UCSD-AML1 (cell line): ENCODE measurements around the gene PRSS2.

Experiments
- DNase-seq: peaks from one replicate; lab custom pipeline; 2025; ENCODE audit not compliant: unreplicated experiment; lab: John Stamatoyannopoulos, UW

Gene PRSS2

GRCh38 chr7:142785841-142786250 is 15.1 kb downstream of the PRSS2 start:
- no peak for DNase-seq

DNA sequence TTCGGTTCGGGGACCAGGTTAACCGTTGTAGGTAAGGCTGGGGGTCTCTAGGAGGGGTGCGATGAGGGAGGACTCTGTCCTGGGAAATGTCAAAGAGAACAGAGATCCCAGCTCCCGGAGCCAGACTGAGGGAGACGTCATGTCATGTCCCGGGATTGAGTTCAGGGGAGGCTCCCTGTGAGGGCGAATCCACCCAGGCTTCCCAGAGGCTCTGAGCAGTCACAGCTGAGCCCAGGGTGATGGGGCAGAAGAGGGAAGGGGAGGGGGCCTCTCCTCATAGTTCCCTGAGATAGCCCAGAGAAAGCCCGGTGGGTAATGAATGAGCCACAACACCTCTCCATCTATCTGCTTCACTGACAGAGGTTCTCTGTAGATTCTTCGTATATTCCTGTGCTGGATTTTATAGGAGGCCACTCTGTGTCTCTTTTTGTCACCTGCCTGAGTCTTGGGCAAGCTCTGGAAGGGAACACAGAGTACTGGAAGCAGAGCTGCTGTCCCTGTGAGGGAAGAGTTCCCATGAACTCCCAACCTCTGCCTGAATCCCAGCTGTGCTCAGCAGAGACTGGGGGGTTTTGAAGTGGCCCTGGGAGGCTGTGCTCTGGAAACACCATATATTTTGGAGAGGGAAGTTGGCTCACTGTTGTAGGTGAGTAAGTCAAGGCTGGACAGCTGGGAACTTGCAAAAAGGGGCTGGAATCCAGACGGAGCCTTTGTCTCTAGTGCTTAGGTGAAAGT is 16.4 kb downstream of the PRSS2 start:
- DNase-seq, result no peak

- DNase-seq, result no peak
Measured at GRCh38 chr7:142787783-142788182, 17.0 kb downstream of the PRSS2 start.

DNA sequence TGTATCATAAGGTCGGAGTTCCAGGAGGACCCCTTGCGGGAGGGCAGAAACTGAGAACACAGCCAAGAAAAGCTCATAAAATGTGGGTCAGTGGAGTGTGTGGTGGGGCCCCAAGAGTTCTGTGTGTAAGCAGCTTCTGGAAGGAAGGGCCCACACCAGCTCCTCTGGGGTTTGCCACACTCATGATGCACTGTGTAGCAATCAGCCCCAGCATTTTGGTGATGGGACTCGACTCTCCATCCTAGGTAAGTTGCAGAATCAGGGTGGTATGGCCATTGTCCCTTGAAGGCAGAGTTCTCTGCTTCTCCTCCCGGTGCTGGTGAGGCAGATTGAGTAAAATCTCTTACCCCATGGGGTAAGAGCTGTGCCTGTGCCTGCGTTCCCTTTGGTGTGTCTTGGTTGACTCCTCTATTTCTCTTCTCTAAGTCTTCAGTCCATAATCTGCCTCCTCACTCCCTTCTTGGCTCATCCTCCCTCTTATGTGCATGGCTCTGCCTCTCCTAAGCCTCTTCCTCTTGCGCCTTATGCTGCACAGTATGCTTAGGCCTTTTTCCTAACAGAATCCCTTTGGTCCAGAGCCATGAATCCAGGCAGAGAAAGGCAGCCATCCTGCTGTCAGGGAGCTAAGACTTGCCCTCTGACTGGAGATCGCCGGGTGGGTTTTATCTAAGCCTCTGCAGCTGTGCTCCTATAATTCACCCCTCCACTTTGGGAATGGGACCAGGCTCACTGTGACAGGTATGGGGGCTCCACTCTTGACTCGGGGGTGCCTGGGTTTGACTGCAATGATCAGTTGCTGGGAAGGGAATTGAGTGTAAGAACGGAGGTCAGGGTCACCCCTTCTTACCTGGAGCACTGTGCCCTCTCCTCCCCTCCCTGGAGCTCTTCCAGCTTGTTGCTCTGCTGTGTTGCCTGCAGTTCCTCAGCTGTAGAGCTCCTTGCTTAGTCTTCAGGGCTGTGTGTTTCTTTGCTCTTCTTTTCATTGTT is 17.8 kb downstream of the PRSS2 start:
- DNase-seq, result no peak

- no peak for DNase-seq
Measured at GRCh38 chr7:142789441-142789840, 18.7 kb downstream of the PRSS2 start.

- DNase-seq, result no peak
Measured at GRCh38 chr7:142790056-142790455, 19.3 kb downstream of the PRSS2 start.

DNA sequence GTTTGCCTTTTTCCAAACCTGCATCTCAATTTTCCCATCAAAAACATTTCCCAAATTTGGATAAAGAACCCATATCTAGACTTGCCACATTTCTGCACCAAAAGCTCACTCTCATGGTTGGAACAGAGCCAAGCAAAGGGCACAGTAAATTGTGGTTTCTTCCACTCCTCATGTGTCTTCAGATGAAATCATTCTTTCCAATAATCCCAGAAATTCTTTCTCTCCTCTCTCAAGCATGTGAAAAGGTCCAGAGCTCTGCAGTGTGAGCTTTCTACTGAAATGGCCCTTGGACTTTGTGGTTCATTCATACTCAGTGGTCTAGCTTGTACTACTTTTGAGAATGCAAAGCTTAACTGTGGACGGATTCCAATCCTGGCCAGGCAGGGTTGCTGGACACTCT is 19.8 kb downstream of the PRSS2 start:
- no peak for DNase-seq

- no peak for DNase-seq
Measured at GRCh38 chr7:142791502-142791901, 20.7 kb downstream of the PRSS2 start.

GRCh38 chr7:142792129-142792528 is 21.4 kb downstream of the PRSS2 start:
- no peak for DNase-seq

GRCh38 chr7:142792593-142792992 is 21.8 kb downstream of the PRSS2 start:
- no peak for DNase-seq

DNA sequence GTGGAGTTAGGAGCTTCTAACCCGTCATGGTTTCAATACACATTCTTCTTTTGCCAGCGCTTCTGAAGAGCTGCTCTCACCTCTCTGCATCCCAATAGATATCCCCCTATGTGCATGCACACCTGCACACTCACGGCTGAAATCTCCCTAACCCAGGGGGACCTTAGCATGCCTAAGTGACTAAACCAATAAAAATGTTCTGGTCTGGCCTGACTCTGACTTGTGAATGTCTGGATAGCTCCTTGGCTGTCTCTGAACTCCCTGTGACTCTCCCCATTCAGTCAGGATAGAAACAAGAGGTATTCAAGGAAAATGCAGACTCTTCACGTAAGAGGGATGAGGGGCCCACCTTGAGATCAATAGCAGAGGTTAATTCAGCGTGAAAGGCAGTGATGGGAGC is 22.4 kb downstream of the PRSS2 start:
- no peak for DNase-seq

GRCh38 chr7:142795339-142795863 is 24.6 kb downstream of the PRSS2 start:
- DNase-seq, result no peak

GRCh38 chr7:142796001-142796500 is 25.3 kb downstream of the PRSS2 start:
- no peak for DNase-seq

DNA sequence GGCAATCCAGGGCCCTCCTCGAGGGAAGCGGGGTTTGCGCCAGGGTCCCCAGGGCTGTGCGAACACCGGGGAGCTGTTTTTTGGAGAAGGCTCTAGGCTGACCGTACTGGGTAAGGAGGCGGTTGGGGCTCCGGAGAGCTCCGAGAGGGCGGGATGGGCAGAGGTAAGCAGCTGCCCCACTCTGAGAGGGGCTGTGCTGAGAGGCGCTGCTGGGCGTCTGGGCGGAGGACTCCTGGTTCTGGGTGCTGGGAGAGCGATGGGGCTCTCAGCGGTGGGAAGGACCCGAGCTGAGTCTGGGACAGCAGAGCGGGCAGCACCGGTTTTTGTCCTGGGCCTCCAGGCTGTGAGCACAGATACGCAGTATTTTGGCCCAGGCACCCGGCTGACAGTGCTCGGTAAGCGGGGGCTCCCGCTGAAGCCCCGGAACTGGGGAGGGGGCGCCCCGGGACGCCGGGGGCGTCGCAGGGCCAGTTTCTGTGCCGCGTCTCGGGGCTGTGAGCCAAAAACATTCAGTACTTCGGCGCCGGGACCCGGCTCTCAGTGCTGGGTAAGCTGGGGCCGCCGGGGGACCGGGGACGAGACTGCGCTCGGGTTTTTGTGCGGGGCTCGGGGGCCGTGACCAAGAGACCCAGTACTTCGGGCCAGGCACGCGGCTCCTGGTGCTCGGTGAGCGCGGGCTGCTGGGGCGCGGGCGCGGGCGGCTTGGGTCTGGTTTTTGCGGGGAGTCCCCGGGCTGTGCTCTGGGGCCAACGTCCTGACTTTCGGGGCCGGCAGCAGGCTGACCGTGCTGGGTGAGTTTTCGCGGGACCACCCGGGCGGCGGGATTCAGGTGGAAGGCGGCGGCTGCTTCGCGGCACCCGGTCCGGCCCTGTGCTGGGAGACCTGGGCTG is 26.0 kb downstream of the PRSS2 start:
- no peak for DNase-seq

DNA sequence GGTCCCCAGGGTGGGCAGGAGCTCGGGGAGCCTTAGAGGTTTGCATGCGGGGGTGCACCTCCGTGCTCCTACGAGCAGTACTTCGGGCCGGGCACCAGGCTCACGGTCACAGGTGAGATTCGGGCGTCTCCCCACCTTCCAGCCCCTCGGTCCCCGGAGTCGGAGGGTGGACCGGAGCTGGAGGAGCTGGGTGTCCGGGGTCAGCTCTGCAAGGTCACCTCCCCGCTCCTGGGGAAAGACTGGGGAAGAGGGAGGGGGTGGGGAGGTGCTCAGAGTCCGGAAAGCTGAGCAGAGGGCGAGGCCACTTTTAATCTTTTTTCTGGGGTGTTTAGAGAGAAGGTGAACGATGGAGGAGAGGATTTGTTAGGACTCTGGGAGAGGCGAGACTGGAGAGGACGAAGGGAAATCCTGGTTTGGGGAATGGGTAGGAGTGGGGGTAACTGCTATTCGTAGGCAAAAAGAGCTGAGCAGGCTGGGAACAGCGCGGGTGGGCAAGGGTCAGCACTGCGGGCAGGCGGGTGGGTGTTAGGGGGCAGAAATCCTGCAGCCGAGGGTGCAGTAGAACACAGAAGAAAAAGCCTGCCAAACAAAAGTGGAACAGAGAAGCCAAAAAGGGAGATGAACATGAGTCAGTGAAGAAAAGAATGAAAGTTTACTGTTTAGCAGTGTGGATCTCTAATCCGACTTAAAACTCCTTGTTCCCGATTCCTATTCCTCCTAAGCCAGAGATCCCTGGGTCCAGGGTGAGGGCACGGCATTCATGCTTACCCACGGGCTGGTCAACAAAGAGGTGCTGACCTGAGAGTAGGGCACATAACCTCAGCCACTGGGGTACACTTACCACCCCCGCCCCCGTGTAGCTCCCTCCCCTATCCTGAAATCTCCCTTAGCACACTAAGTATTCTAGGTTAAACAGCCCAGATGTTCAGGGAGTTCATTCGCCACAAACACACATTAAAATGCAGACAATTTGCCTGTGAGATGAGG is 26.9 kb downstream of the PRSS2 start:
- no peak for DNase-seq

- no peak for DNase-seq
Measured at GRCh38 chr7:142798451-142799436, 28.0 kb downstream of the PRSS2 start.

GRCh38 chr7:142799437-142799835 is 28.7 kb downstream of the PRSS2 start:
- no peak for DNase-seq

DNA sequence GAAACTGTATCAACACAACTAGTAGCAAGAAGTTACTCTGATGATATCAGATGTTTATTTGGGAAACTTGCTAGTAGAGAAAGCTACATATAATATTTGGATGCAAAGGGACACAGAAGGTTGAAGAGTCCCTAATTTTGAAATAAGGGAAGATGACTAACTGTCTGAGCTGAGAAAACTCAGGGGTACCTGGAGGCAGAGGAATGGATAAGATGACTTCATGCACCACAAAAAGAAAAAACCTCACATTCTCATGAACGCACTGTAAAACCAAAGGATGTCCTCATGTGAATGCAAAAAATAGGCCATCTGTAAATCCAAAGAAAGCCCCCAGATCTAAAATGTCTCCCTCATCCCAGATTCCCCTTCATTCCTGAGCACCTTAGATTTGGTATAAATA is 29.3 kb downstream of the PRSS2 start:
- no peak for DNase-seq
